GM23248 (cell line): Measurements from ENCODE around the gene CCBE1. TPM values are rescaled to one million over a fixed set of nuclear protein-coding genes. Genes with fewer than 3 reads are reported as not detected.
A peak's percentile ranks its signal among the peaks of the same experiment; 100 is the strongest.

Experiments
- DNase-seq: peaks from one replicate; pipeline ENCODE4 v3.0.0-alpha.2; 2015
- H2AFZ ChIP-seq: fragments of 200-600 bp; sonication (generic); 2 replicates; pipeline ENCODE4 v1.6.1; 2016; ENCODE audit warnings: antibody characterized with exemption
- H3F3A ChIP-seq: fragments of 200-600 bp; sonication (generic); 2 replicates; pipeline ENCODE4 v1.6.1; 2016; ENCODE audit warnings: mild to moderate bottlenecking, antibody characterized with exemption, mixed run types; ENCODE audit not compliant: insufficient read depth
- H3K27ac ChIP-seq: fragments of 200-600 bp; sonication (generic); 2 replicates; pipeline ENCODE4 v1.5.1; 2016; ENCODE audit warnings: mild to moderate bottlenecking
- H3K27me3 ChIP-seq: fragments of 200-600 bp; sonication (generic); replicated peaks from 2 replicates; pipeline ENCODE4 v1.6.1; 2016; ENCODE audit warnings: mild to moderate bottlenecking; ENCODE audit not compliant: insufficient read depth
- H3K36me3 ChIP-seq: fragments of 200-600 bp; sonication (generic); 2 replicates; pipeline ENCODE4 v1.6.1; 2016; ENCODE audit warnings: low read depth, mild to moderate bottlenecking
- H3K4me1 ChIP-seq: fragments of 200-600 bp; sonication (generic); 2 replicates; pipeline ENCODE4 v1.6.1; 2016; ENCODE audit warnings: mild to moderate bottlenecking; ENCODE audit not compliant: insufficient read depth
- H3K4me2 ChIP-seq: fragments of 200-600 bp; sonication (generic); one replicate; pipeline ENCODE4 v1.6.1; 2016; ENCODE audit warnings: mild to moderate bottlenecking; ENCODE audit not compliant: unreplicated experiment
- H3K4me3 ChIP-seq: fragments of 200-600 bp; sonication (generic); 2 replicates; pipeline ENCODE4 v1.5.1; 2016; ENCODE audit warnings: mild to moderate bottlenecking
- H3K79me2 ChIP-seq: fragments of 200-600 bp; sonication (generic); 2 replicates; pipeline ENCODE4 v1.6.1; 2016; ENCODE audit warnings: mild to moderate bottlenecking; ENCODE audit not compliant: insufficient read depth
- H3K9ac ChIP-seq: fragments of 200-600 bp; sonication (generic); 2 replicates; pipeline ENCODE4 v1.6.1; 2016; ENCODE audit warnings: mild to moderate bottlenecking
- H3K9me2 ChIP-seq: fragments of 200-600 bp; sonication (generic); 2 replicates; pipeline ENCODE4 v1.6.1; 2016; ENCODE audit warnings: mixed run types, mild to moderate bottlenecking, moderate library complexity; ENCODE audit not compliant: insufficient read depth
- H3K9me3 ChIP-seq: fragments of 200-600 bp; sonication (generic); one replicate; pipeline ENCODE4 v1.6.1; 2017; ENCODE audit warnings: low read depth
- H4K20me1 ChIP-seq: fragments of 200-600 bp; sonication (generic); 2 replicates; pipeline ENCODE4 v1.6.0; 2016; ENCODE audit not compliant: insufficient read depth
- EZH2 ChIP-seq: fragments of 200-600 bp; sonication (generic); IDR thresholded peaks from 2 replicates; pipeline ENCODE4 v1.6.1; 2018; ENCODE audit warnings: antibody characterized with exemption, mild to moderate bottlenecking; ENCODE audit not compliant: insufficient read depth, poor library complexity, severe bottlenecking
- EZH2phosphoT487 ChIP-seq: fragments of 200-600 bp; sonication (generic); IDR thresholded peaks from 2 replicates; pipeline ENCODE4 v1.6.1; 2018; ENCODE audit warnings: antibody characterized with exemption, moderate library complexity, mild to moderate bottlenecking, low read depth; ENCODE audit not compliant: insufficient read depth
- WGBS, 2 experiments: methylation state at CpG; one replicate each; pipeline ENCODE4 v1.1.6; 2015 to 2017; ENCODE audit warnings: low lambda C conversion rate in 2 of 2, low coverage in 1 of 2; ENCODE audit errors: missing lambda C conversion rate in 2 of 2; 5-methylcytosine and 5-hydroxymethylcytosine counted together
- in situ Hi-C: fragments of 300-500 bp; cut with MboI; formaldehyde crosslinking; loops from 2 replicates; pipeline ENCODE4 v1.15.0; 2020
- polyA plus RNA-seq: library from polyadenylated mRNA; unstranded; fragments of >200 nt; fragmentation: Nextera tagmentation; extraction: Ambion mirVana; gene quantifications from 2 replicates; pipeline ENCODE4 v1.2.1, GENCODE V29; 2016
- total RNA-seq: library from RNA; depleted of rRNA; stranded (reverse); fragments of >200 nt; shearing (Covaris generic); gene quantifications from 2 replicates; pipeline ENCODE4 v1.2.3, GENCODE V29; 2014

Gene CCBE1
- total and polyA plus RNA-seq, 2 experiments from 2014 or later: 16.6 to 33.6 TPM

DNA sequence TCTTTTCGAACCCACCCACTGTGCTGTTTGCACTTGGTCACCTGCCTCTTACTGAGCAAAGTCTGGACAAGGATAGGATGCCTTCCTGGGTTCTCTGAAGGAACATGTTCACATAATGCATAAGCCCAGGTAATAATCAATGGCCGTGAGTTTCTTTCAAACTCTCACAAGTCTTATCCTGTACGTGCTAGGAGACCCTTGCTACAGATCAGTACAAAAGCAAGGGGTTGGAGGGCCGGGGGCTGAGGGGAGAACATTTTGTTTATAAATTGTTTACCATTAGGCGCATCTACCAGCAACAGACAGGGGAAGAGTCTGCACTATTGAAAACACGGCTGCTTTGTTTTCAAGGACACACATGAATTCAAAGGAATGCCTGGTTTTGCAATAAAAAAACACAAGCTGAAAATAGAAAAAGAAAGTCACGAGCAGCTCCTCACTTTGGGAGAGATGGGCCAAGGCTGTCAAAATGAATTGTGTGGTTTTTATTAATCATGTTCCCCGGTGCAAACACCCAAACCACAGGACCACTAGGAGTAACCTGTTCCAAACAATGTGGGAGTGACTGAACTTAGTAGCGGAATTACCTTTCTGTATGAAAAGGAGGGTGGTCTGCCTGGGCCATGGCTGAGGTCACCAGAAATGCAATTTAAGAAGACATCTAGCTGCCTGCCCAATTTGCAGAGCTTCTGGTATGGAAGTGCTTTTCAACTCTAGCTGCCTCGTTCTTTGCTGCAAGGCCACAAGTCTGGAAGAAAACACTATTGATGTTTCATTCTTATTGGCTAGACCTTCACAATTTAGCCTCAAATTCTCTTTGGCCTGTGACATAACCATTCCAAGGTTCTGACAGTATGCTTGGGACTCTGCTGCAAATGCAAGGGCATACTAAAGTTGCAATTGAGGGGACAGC lies 73.5 kb downstream of the CCBE1 start:
- Histone ChIP-seq H4K20me1 (no peaks in the 10 kb centered on the region), H3K79me2 (peaks cover 3% of the 10 kb centered on the region; the same call in 1 of the 2 replicates), H3K4me2 (peak overlapping the region; percentile 74), H3K27me3 (no peaks in the 10 kb centered on the region), H3K9me3 (no peaks in the 10 kb centered on the region), H3K9ac (peak overlapping the region; percentile 48), H2AFZ (no peak overlapping the region), H3K4me3 (peak overlapping the region; percentile 31), H3K9me2 (no peaks in the 10 kb centered on the region), H3F3A (peaks cover 15% of the 10 kb centered on the region), H3K27ac (peak overlapping the region; percentile 62), H3K4me1 (peaks cover 20% of the 10 kb centered on the region), H3K36me3 (no peaks in the 10 kb centered on the region)
- DNase-seq: peak; percentile 75
- TF ChIP-seq EZH2phosphoT487 (no peak), EZH2 (no peak)
- in situ Hi-C loops: no loop called here
- 18 to 19% methylated on average over 10 of the region's 10 CpGs for WGBS, 2 experiments

- in situ Hi-C loops: no loop called here
- no peak overlapping the region for H3K27ac ChIP-seq
- peaks cover 20% of the 10 kb centered on the region for H3K4me1 ChIP-seq
- DNase-seq: peak; percentile 14
- H4K20me1 ChIP-seq: no peaks in the 10 kb centered on the region
- H3K36me3 ChIP-seq: no peaks in the 10 kb centered on the region
- no peak overlapping the region for H2AFZ ChIP-seq
- no peak overlapping the region for H3K4me2 ChIP-seq
- H3K4me3 ChIP-seq: no peak overlapping the region
- H3K27me3 ChIP-seq: no peaks in the 10 kb centered on the region
- no peak for TF ChIP-seq EZH2
- no peaks in the 10 kb centered on the region for H3K9me3 ChIP-seq
- H3F3A ChIP-seq: peaks cover 15% of the 10 kb centered on the region
- H3K9ac ChIP-seq: no peak overlapping the region
- no peaks in the 10 kb centered on the region for H3K9me2 ChIP-seq
- H3K79me2 ChIP-seq: 0 out of 2 replicates have a peak, but pooled peaks cover 3% of the 10 kb centered on the region
Measured at GRCh38 chr18:59621027-59621426, 76.2 kb downstream of the CCBE1 start.

GRCh38 chr18:59620381-59620780 lies 76.8 kb downstream of the CCBE1 start:
- H3K4me2 ChIP-seq: no peak overlapping the region
- no peaks in the 10 kb centered on the region for H3K9me2 ChIP-seq
- TF ChIP-seq EZH2: no peak
- TF ChIP-seq EZH2phosphoT487: no peak
- no peaks in the 10 kb centered on the region for H3K79me2 ChIP-seq
- no peaks in the 10 kb centered on the region for H3K9me3 ChIP-seq
- H2AFZ ChIP-seq: no peak overlapping the region
- DNase-seq: no peak
- no peaks in the 10 kb centered on the region for H3K27me3 ChIP-seq
- WGBS, 2 experiments: 81 to 100% methylated on average over 1 of the region's 1 CpG
- H3K9ac ChIP-seq: no peak overlapping the region
- no peak overlapping the region for H3K4me3 ChIP-seq
- no peak overlapping the region for H3K27ac ChIP-seq
- in situ Hi-C loops: no loop called here
- H3F3A ChIP-seq: peaks cover 15% of the 10 kb centered on the region
- no peaks in the 10 kb centered on the region; the same call in 1 of the 2 replicates for H4K20me1 ChIP-seq
- H3K4me1 ChIP-seq: peaks cover 20% of the 10 kb centered on the region
- no peaks in the 10 kb centered on the region for H3K36me3 ChIP-seq

DNA sequence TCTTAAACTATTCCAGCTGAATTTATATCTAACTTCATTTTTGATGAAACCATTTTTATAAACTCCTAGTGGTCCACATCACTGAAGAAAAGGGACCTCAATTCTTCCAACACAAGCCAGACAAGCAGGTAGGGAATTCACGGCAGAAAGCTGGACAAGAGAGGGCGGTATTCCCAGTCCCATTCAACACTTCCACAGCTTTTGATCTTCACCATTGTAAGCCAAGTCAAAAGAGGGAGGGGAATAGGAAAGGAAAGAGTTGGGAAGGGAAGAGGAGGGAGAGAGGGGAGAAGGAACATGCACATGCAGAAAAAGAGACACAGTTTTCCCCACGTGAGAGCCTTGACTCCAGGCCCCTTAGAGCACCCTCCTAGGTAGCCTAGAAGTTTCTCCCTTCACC lies 77.4 kb downstream of the CCBE1 start:
- 86% methylated on average over 3 of the region's 3 CpGs for WGBS, 2 experiments
- in situ Hi-C loops: no loop called here
- H3K79me2 ChIP-seq: no peaks in the 10 kb centered on the region

More for the DNA sequence above, 77.4 kb downstream of the CCBE1 start:
- H3K36me3 ChIP-seq: no peaks in the 10 kb centered on the region
- no peak overlapping the region for H3K4me3 ChIP-seq
- no peak overlapping the region for H3K4me2 ChIP-seq
- no peaks in the 10 kb centered on the region for H3K27me3 ChIP-seq
- H2AFZ ChIP-seq: no peak overlapping the region
- no peaks in the 10 kb centered on the region; the same call in 1 of the 2 replicates for H4K20me1 ChIP-seq
- no peak overlapping the region for H3K9ac ChIP-seq
- DNase-seq: no peak
- peaks cover 15% of the 10 kb centered on the region for H3F3A ChIP-seq
- H3K9me3 ChIP-seq: no peaks in the 10 kb centered on the region
- H3K4me1 ChIP-seq: peaks cover 20% of the 10 kb centered on the region
- no peaks in the 10 kb centered on the region for H3K9me2 ChIP-seq
- TF ChIP-seq EZH2 (no peak), EZH2phosphoT487 (no peak)
- no peak overlapping the region for H3K27ac ChIP-seq
